Hematopoietic multipotent progenitor cell treated with erythropoietin and hydrocortisone succinate and interleukin-3 and kit ligand, for 4 days (in vitro differentiated cells): ENCODE measurements around the gene RPTOR.

Experiments used
- DNase-seq: peaks from one replicate; pipeline ENCODE4 v3.0.0-alpha.2; 2015

The RPTOR gene

DNA sequence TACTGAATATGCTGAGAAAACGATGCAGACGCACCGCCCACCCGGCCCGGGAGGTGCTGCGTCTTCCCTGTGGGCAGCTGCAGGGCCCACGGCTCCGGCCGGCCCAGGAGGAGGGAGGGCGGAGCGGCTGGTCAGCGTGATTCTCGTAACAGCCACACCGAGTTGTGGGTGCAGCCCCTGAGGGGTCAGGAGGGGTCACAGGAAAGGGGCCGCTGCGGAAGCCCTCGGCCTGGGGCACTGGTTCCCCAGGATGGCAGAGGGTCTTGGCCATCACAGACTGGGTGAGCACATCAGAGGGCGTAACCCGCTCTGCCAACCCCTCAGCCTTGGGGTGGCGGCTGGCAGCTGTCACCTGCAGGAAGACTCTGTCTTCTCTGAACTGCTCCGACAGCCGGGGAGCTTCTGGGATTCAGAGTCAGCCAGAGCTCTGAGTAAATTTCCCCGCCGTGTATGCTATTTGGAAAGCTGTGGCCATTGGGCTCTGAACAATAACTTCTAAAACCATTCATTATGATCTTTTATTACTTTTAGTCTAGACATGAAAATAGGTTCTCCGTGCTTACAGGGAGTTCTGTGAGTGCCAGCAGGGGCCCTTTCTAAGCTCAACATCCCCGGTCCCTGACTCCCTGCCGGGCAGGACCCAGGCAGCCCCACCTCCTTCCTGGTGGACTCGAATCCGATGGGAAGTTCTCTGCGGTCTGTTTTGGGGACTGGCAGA is 359.6 kb downstream of the RPTOR start:
- DNase-seq, result no peak

DNA sequence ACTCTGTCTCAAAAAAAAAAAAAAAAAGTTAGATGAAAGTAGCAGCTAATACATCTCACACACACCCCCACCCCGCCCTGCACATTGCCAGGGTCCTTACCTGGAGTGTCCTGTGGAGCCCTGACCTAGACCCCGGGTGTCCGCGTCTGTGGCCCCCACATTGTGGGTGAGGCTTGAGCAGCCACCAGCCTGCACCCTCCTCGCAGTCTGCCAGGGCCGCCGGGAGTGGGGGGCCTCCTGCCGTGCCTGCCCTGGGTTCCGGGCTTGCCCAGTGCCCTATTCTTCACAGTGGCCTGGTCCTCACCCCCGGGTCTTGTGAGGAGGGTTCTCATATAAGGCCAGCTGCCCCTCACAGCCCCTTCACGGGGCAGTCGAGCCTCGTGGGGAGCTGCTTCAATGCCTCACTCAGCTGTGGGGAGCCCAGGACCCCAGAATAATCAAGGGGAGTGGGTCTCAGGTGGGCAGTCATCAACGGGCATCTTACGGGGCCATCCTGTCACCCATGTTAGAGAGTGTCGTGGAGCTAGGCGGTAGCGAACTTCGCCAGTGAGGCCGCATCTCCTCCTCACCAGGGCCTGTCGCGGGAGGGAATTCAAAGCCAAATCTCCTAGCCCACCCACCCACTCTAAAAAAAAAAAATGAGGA is 361.1 kb downstream of the RPTOR start:
- no peak for DNase-seq

GRCh38 chr17:80906364-80907259 is 362.0 kb downstream of the RPTOR start:
- DNase-seq, result no peak

- DNase-seq, result no peak
Measured at GRCh38 chr17:80907281-80907680, 362.6 kb downstream of the RPTOR start.

GRCh38 chr17:80908211-80908610 is 363.6 kb downstream of the RPTOR start:
- DNase-seq, result no peak

GRCh38 chr17:80908776-80909175 is 364.1 kb downstream of the RPTOR start:
- no peak for DNase-seq

- DNase-seq, result no peak
Measured at GRCh38 chr17:80909635-80910034, 365.0 kb downstream of the RPTOR start.

DNA sequence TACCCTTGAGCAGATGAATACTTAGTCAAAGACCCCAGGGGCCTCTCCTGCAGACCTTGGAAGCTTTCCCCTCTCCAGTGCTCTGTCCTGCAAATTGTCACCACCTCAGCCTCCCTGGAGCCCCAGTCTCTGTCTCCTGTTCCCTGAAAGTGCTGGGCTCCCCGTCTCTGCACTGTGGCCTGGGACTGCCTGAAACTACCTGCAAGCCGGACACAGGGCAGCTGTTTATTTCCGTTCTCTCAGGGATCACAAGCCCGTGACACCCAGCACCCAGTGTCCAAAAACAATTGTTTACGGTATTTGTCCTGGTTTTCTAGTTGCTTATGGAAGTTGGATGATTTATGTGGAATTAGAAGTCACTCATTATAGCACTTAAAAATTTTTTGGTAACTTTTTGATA is 365.4 kb downstream of the RPTOR start:
- no peak for DNase-seq

DNA sequence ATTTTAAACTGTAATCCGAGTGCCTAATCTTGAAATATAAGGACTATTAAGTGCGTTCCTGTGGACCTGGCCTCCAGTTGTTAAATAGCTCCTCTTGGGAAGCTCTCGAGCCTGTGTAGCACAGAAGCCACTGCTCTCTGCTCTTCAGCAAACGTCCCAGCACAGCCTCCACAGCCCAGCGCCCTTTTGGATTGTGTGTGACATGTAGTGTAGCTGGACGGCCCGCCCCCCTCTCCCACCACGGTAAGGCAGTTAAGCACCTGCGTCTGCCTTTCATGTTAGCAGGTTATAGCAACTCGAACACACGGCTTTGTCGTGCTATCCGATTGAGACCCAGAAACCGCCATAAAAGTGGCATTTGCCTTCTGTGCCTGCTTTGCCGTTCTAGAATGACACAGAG is 367.8 kb downstream of the RPTOR start:
- DNase-seq, result no peak

- no peak for DNase-seq
Measured at GRCh38 chr17:80913928-80914821, 369.5 kb downstream of the RPTOR start.

- no peak for DNase-seq
Measured at GRCh38 chr17:80916246-80916645, 371.6 kb downstream of the RPTOR start.

DNA sequence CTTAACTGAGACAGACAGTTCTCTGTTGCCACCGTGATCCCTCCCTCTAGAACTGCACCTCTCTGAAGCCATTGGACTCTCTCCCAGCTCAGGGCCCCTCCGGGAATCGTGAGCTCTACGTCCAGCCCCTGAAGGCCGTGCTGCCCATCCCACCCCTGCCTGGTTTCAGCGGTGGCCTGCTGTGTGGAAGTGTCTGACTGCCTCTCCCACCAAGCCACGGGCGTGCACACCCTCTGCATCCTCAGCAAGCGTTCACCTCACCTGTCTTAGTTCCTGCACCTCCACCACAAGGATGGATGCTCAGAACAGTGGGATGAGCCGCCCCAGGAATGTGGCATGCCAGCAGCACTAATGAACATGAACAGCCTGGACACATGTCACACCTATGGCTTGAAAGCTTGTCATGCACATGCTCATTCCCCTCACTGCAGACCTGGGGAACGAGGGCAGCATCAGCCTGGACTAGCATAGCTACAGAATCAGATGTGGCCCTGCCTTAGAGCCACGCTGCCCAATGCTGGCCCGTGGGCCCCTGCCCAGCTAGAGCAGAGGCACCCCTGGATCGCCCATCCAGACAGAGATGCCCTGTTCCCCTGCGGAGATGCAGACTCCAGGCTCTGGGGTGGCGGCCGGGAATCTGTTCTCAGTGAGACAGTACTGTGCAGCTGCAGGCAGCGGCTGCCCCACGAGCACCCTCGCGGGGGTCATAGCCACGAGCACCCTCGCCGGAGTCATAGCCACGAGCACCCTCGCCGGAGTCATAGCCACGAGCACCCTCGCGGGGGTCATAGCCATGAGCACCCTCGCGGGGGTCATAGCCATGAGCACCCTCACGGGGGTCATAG is 373.3 kb downstream of the RPTOR start:
- no peak for DNase-seq

- DNase-seq, result no peak
Measured at GRCh38 chr17:80918731-80919130, 374.1 kb downstream of the RPTOR start.

GRCh38 chr17:80919331-80920311 is 375.0 kb downstream of the RPTOR start:
- DNase-seq, result no peak

DNA sequence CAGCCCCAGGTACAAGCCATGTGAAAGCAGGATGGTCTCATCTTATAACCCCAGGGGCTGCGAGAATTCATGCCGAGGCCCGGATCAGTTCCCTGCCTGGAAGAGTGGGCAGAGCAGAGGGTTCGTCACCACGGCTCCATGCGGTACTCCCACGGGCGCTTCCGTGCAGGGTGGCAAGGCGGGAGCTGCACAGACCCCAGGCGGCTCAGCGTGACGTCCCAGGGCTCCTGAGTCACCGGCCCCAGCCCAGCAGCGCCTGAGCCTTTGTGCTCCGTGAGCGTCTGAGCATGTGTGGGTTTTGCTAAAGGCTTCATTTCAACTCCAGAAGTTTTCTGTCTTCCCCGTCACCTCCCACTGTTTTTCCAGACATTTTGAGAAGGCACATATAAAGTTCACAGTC is 375.8 kb downstream of the RPTOR start:
- no peak for DNase-seq

DNA sequence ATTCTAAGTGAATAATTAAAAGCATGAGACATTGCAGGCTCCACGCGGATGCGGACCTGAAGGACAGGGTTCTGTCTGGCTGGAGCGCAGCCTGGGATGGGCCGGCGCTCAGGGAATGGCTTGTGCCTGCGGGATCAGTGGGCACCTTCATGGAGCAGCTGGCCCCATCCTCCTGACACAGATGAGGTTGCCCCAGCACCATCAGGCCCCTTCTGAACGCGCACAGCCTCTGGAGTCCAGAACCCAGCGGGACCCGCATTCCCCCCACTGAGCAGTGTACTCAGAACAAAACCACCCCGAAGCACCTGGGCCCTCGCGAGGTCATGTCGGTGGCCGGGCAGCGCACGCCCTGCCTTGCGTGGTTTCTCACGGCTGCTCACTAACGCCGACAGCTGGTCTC is 376.5 kb downstream of the RPTOR start:
- no peak for DNase-seq

DNA sequence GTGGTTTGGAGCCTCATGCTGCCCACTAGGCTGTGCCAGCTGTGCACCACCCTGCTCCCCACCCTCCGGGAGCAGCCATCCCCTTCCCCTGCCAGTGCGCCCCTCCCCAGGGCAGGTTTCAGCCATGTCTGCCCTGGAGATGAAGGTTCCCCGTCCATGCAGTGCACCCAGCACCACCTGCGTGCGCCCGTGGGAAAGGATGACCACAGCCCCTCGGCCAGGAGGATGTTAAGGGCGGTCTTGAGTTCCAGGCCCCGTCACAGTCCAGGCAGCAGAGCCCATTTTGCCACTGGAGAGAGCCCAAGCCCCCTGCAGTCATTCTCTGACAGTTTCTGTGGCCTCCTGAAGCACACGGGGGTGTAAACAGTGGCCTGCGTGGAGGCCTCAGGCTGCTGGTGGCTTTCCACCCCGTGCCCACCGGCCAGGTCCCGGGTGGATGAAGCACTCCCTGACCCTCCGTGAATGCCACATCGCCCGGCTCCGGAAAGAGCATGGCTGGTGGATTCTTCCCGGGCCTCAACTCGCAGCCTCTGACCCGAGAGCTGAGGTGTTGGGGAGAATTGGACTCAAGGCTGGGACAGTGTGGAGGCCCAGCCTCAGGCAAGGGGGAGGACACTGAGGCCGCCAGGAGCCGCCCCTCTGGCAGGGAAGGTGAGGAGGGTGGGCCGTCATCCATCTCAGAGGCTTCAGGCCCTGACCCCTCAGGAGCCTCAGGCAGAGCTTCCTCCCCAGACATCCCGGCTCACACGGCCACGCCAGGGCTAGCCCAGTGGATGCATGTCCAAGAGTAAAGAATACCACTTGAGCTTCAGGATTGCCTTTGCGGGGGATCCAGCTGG is 377.3 kb downstream of the RPTOR start:
- DNase-seq, result no peak

DNA sequence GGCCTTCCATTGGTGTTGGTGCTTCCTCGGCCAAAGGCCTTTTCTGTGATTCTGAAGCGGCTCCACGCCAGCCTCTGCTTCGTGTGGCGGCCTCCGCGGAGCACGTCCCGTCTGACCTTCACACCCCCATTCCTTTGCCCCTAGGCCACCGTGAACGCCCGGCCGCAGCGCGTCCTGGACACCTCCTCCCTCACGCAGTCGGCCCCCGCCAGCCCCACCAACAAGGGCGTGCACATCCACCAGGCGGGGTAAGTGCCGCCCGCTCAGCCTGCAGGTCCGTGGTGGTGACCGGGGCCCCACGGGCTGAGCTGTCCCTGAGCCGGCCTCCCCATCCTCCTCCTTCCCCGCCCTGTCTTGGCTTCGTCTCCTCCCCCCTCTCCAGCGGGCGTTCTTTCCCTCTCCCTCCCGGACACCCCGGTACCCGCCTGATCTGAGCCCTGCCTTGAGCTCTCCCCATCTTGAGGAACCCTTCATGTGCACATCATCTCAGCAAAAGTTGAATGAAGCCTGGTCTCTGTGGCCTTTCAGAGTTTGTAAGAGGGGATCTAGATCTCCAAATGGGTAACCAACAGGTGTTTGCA is 378.0 kb downstream of the RPTOR start:
- DNase-seq, result no peak
